Measurements from ENCODE around the gene FCN3. TPM values are rescaled to one million over a fixed set of nuclear protein-coding genes. Genes with fewer than 3 reads are reported as not detected.
A peak's percentile ranks its signal among the peaks of the same experiment; 100 is the strongest.

Gene FCN3
- total and polyA plus RNA-seq, 9 of the 15 experiments (the other 6 are each of a cell fraction or from before 2014, with no cell fraction given): 0.49 TPM; not detected in 8

DNA sequence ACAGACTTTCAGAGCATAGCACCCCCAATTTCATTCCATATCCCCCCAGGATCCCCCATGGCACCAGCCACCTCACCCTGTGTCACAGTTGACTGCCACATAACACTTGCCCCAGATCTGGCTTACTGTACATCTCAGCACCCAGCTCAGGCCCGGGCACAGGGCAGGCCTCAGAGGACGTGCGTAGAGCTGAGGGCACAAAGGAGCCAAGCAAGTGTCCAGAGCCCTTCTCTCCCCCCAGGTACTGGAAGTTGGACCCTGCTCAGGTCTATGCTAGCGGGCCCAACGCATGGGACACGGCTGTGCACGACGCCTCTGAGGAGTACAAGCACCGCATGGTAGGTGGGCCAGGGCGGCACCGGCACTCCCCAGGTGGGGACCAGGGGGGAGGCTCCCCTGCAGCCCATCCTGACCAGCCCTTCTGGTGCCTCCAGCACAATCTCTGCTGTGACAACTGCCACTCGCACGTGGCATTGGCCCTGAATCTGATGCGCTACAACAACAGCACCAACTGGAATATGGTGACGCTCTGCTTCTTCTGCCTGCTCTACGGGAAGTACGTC lies 40.8 kb downstream of the FCN3 start:
- no peaks in the 10 kb centered on the region for H3K9me1 ChIP-seq (ENCODE audit: control insufficient read depth, insufficient read depth, low read length)
- peaks cover 0 to 12% of the 10 kb centered on the region in 2 experiments; a peak in 2 of 5 replicates for H3K4me1 ChIP-seq (replicated peaks in 1 of 2; ENCODE audit: control insufficient read depth in 2 of 2, insufficient read depth in 2 of 2, low read length in 2 of 2)
- POLR2A ChIA-PET: interaction anchor here (0.6 to 2.5 kb wide), 4 partner anchors 10 to 32 kb away, joined by 3 to 23 read pairs (median 4); partner anchors contain the start of gene TMEM222
- no peak overlapping the region for H2AFZ ChIP-seq (ENCODE audit: low read depth, low read length)
- TF ChIP-seq ADNP (tag; IDR thresholded peaks at IDR 0.05): no peak
- 0 out of 2 replicates have a peak, but pooled peaks have one; percentile 54 for TF ChIP-seq POLR2AphosphoS2 (IDR thresholded peaks at IDR 0.05; ENCODE audit: low read length)
- TF ChIP-seq POLR2A (conservative IDR thresholded peaks at IDR 0.05): peak; percentile 34; the same call in 1 of the 2 replicates
- no peak for TF ChIP-seq SRF (CRISPR knock-in tag; IDR thresholded peaks at IDR 0.05)
- TF ChIP-seq RBFOX2 (IDR thresholded peaks at IDR 0.05; ENCODE audit: low read depth, low read length): peak; percentile 33; the same call in 1 of the 2 replicates
- peak; percentile 59 for TF ChIP-seq POLR2G (IDR thresholded peaks at IDR 0.05; ENCODE audit: low read depth, low read length)
- no peak for TF ChIP-seq NEUROD1 (IDR thresholded peaks at IDR 0.05; ENCODE audit: borderline replicate concordance, low read depth, low read length, partially characterized antibody)
- 0 out of 2 replicates have a peak, but pooled peaks have one; percentile 19 for TF ChIP-seq ZC3H4 (CRISPR knock-in tag; IDR thresholded peaks at IDR 0.05; ENCODE audit: borderline replicate concordance)
- H3K36me3 ChIP-seq (ENCODE audit: control insufficient read depth, insufficient read depth, low read length): peaks cover 73% of the 10 kb centered on the region; the same call in 2 of the 3 replicates
- no peak for FAIRE-seq
- intact Hi-C loops (cut with micrococcal nuclease): loop anchor here (2.0 kb wide), 1 partner anchor 61 kb away; no protein-coding TSS in a partner anchor
- peak overlapping the region in 1 of 2 experiments; percentile 19; a peak in 1 of 4 replicates for H3K9ac ChIP-seq (ENCODE audit: insufficient read depth in 1 of 2, low read depth in 2 of 2, low read length in 2 of 2)
- CTCF ChIA-PET (ENCODE audit: low intra/inter-chr PET ratio): interaction anchor here (1.9 kb wide), 1 partner anchor 39 kb away, joined by 7 read pairs; no protein-coding TSS in a partner anchor
- 88% methylated on average over 17 of the region's 17 CpGs for WGBS (ENCODE audit: insufficient coverage, low coverage, missing lambda C conversion rate)
- H3K9me3 ChIP-seq (replicated peaks; ENCODE audit: control insufficient read depth, insufficient read depth, low read depth, low read length): no peaks in the 10 kb centered on the region
- H3K27ac ChIP-seq (ENCODE audit: extremely low read depth, low read depth, low read length): no peak overlapping the region
- in situ Hi-C loops (cut with MboI): no loop called here
- BruUV-seq (replicated peaks): no TSS peak
- ATAC-seq: no peak; the same call in 2 of the 3 replicates
- DNase-seq (ENCODE audit: extremely low read depth in 1 of 4, low spot score in 3 of 4): no peak
- no peak overlapping the region for H3K4me3 ChIP-seq
- peaks cover 11% of the 10 kb centered on the region; the same call in 2 of the 3 replicates for H3K79me2 ChIP-seq (ENCODE audit: control insufficient read depth, insufficient read depth, low read length)
- no peak overlapping the region for H3K4me2 ChIP-seq (ENCODE audit: insufficient read depth, low read length)
- peaks cover 8% of the 10 kb centered on the region; the same call in 1 of the 2 replicates for H4K20me1 ChIP-seq (replicated peaks; ENCODE audit: control insufficient read depth, insufficient read depth, low read length)
- H3K27me3 ChIP-seq (ENCODE audit: control insufficient read depth in 2 of 2, insufficient read depth in 2 of 2, low read length in 2 of 2): no peaks in the 10 kb centered on the region
